ENCODE measurements around the gene NR2F2.

The NR2F2 gene

GRCh38 chr15:96353930-96354730, 23.6 kb downstream of the NR2F2 start:
- peaks cover 3 to 19% of the 10 kb centered on the region in 2 donors for H3K4me1 ChIP-seq (ENCODE audit: control insufficient read depth in 1 of 2, insufficient read depth in 2 of 2, low read length in 2 of 2)

GRCh38 chr15:96354731-96355567, 24.4 kb downstream of the NR2F2 start:
- peak overlapping the region; percentile 48 to 60 for H3K4me3 ChIP-seq (ENCODE audit: low read depth in 1 of 2, low read length in 2 of 2)
- peak overlapping the region in 1 of 2 donors; percentile 3 for H3K9ac ChIP-seq (ENCODE audit: low read depth in 1 of 2, low read length in 2 of 2)
- peaks cover 67 to 89% of the 10 kb centered on the region in 2 donors for H3K27me3 ChIP-seq (ENCODE audit: control insufficient read depth in 1 of 2, insufficient read depth in 2 of 2, low read length in 2 of 2)
- H3K9me3 ChIP-seq (ENCODE audit: control insufficient read depth in 1 of 2, low read length in 2 of 2), result no peaks in the 10 kb centered on the region
- peak overlapping the region; percentile 37 for H3K27ac ChIP-seq (ENCODE audit: low read depth, low read length)
- no peaks in the 10 kb centered on the region for H3K36me3 ChIP-seq (ENCODE audit: control insufficient read depth in 1 of 2, insufficient read depth in 2 of 2, low read length in 2 of 2)
- H3K4me1 ChIP-seq (ENCODE audit: control insufficient read depth in 1 of 2, insufficient read depth in 2 of 2, low read length in 2 of 2), result peaks cover 3 to 20% of the 10 kb centered on the region in 2 donors

More at GRCh38 chr15:96353930-96354730, 23.6 kb downstream of the NR2F2 start:
- Histone ChIP-seq H3K36me3 (ENCODE audit: control insufficient read depth in 1 of 2, insufficient read depth in 2 of 2, low read length in 2 of 2) (no peaks in the 10 kb centered on the region), H3K9me3 (ENCODE audit: control insufficient read depth in 1 of 2, low read length in 2 of 2) (no peaks in the 10 kb centered on the region), H3K4me3 (ENCODE audit: low read depth in 1 of 2, low read length in 2 of 2) (peak overlapping the region; percentile 48 to 60), H3K27ac (ENCODE audit: low read depth, low read length) (peak overlapping the region; percentile 37), H3K27me3 (ENCODE audit: control insufficient read depth in 1 of 2, insufficient read depth in 2 of 2, low read length in 2 of 2) (peaks cover 62 to 89% of the 10 kb centered on the region in 2 donors), H3K9ac (ENCODE audit: low read depth in 1 of 2, low read length in 2 of 2) (peak overlapping the region in 1 of 2 donors; percentile 3)

- H3K9ac ChIP-seq (ENCODE audit: low read depth in 1 of 2, low read length in 2 of 2), result no peak overlapping the region
- H3K4me1 ChIP-seq (ENCODE audit: control insufficient read depth in 1 of 2, insufficient read depth in 2 of 2, low read length in 2 of 2), result peaks cover 3 to 21% of the 10 kb centered on the region in 2 donors
- H3K4me3 ChIP-seq (ENCODE audit: low read depth in 1 of 2, low read length in 2 of 2), result no peak overlapping the region
- peaks cover 66 to 87% of the 10 kb centered on the region in 2 donors for H3K27me3 ChIP-seq (ENCODE audit: control insufficient read depth in 1 of 2, insufficient read depth in 2 of 2, low read length in 2 of 2)
- no peak overlapping the region for H3K27ac ChIP-seq (ENCODE audit: low read depth, low read length)
- no peaks in the 10 kb centered on the region for H3K9me3 ChIP-seq (ENCODE audit: control insufficient read depth in 1 of 2, low read length in 2 of 2)
- no peaks in the 10 kb centered on the region for H3K36me3 ChIP-seq (ENCODE audit: control insufficient read depth in 1 of 2, insufficient read depth in 2 of 2, low read length in 2 of 2)
Measured at GRCh38 chr15:96355568-96356187, 25.2 kb downstream of the NR2F2 start.

GRCh38 chr15:96356494-96357455, 26.3 kb downstream of the NR2F2 start:
- Histone ChIP-seq H3K36me3 (ENCODE audit: control insufficient read depth in 1 of 2, insufficient read depth in 2 of 2, low read length in 2 of 2) (no peaks in the 10 kb centered on the region), H3K4me3 (ENCODE audit: low read depth in 1 of 2, low read length in 2 of 2) (peak overlapping the region; percentile 68 to 71), H3K27ac (ENCODE audit: low read depth, low read length) (no peak overlapping the region), H3K4me1 (ENCODE audit: control insufficient read depth in 1 of 2, insufficient read depth in 2 of 2, low read length in 2 of 2) (peaks cover 3 to 18% of the 10 kb centered on the region in 2 donors), H3K9ac (ENCODE audit: low read depth in 1 of 2, low read length in 2 of 2) (peak overlapping the region; percentile 6 to 15), H3K27me3 (ENCODE audit: control insufficient read depth in 1 of 2, insufficient read depth in 2 of 2, low read length in 2 of 2) (peaks cover 68 to 89% of the 10 kb centered on the region in 2 donors), H3K9me3 (ENCODE audit: control insufficient read depth in 1 of 2, low read length in 2 of 2) (no peaks in the 10 kb centered on the region)

GRCh38 chr15:96358001-96358801, 27.7 kb downstream of the NR2F2 start:
- no peak overlapping the region for H3K9ac ChIP-seq (ENCODE audit: low read depth in 1 of 2, low read length in 2 of 2)
- peaks cover 3 to 11% of the 10 kb centered on the region in 2 donors for H3K4me1 ChIP-seq (ENCODE audit: control insufficient read depth in 1 of 2, insufficient read depth in 2 of 2, low read length in 2 of 2)
- peaks cover 68 to 91% of the 10 kb centered on the region in 2 donors for H3K27me3 ChIP-seq (ENCODE audit: control insufficient read depth in 1 of 2, insufficient read depth in 2 of 2, low read length in 2 of 2)
- peak overlapping the region; percentile 68 to 71 for H3K4me3 ChIP-seq (ENCODE audit: low read depth in 1 of 2, low read length in 2 of 2)
- no peak overlapping the region for H3K27ac ChIP-seq (ENCODE audit: low read depth, low read length)
- H3K9me3 ChIP-seq (ENCODE audit: control insufficient read depth in 1 of 2, low read length in 2 of 2), result no peaks in the 10 kb centered on the region
- no peaks in the 10 kb centered on the region for H3K36me3 ChIP-seq (ENCODE audit: control insufficient read depth in 1 of 2, insufficient read depth in 2 of 2, low read length in 2 of 2)

- Histone ChIP-seq H3K9me3 (ENCODE audit: control insufficient read depth in 1 of 2, low read length in 2 of 2) (no peaks in the 10 kb centered on the region), H3K4me3 (ENCODE audit: low read depth in 1 of 2, low read length in 2 of 2) (no peak overlapping the region), H3K4me1 (ENCODE audit: control insufficient read depth in 1 of 2, insufficient read depth in 2 of 2, low read length in 2 of 2) (peaks cover 3 to 7% of the 10 kb centered on the region in 2 donors), H3K9ac (ENCODE audit: low read depth in 1 of 2, low read length in 2 of 2) (no peak overlapping the region), H3K27ac (ENCODE audit: low read depth, low read length) (no peak overlapping the region), H3K36me3 (ENCODE audit: control insufficient read depth in 1 of 2, insufficient read depth in 2 of 2, low read length in 2 of 2) (no peaks in the 10 kb centered on the region), H3K27me3 (ENCODE audit: control insufficient read depth in 1 of 2, insufficient read depth in 2 of 2, low read length in 2 of 2) (peaks cover 67 to 88% of the 10 kb centered on the region in 2 donors)
Measured at GRCh38 chr15:96358821-96359615, 28.5 kb downstream of the NR2F2 start.

GRCh38 chr15:96359616-96360521, 29.4 kb downstream of the NR2F2 start:
- no peak overlapping the region for H3K9ac ChIP-seq (ENCODE audit: low read depth in 1 of 2, low read length in 2 of 2)

More at GRCh38 chr15:96359616-96360521, 29.4 kb downstream of the NR2F2 start:
- Histone ChIP-seq H3K27me3 (ENCODE audit: control insufficient read depth in 1 of 2, insufficient read depth in 2 of 2, low read length in 2 of 2) (peaks cover 63 to 88% of the 10 kb centered on the region in 2 donors), H3K4me3 (ENCODE audit: low read depth in 1 of 2, low read length in 2 of 2) (peak overlapping the region; percentile 50 to 53), H3K9me3 (ENCODE audit: control insufficient read depth in 1 of 2, low read length in 2 of 2) (no peaks in the 10 kb centered on the region), H3K36me3 (ENCODE audit: control insufficient read depth in 1 of 2, insufficient read depth in 2 of 2, low read length in 2 of 2) (no peaks in the 10 kb centered on the region), H3K4me1 (ENCODE audit: control insufficient read depth in 1 of 2, insufficient read depth in 2 of 2, low read length in 2 of 2) (peaks cover 3 to 7% of the 10 kb centered on the region in 2 donors), H3K27ac (ENCODE audit: low read depth, low read length) (peak overlapping the region; percentile 6)
